Subcutaneous abdominal adipose tissue (tissue), 5 donors: ENCODE measurements around the gene PTPRR.
A peak's percentile ranks its signal among the peaks of the same experiment; 100 is the strongest.

Source experiments
- H3K27ac ChIP-seq: one replicate; pipeline ENCODE4 v1.7.0; 2013; ENCODE audit warnings: low read depth, mild to moderate bottlenecking, inconsistent platforms, low read length, moderate library complexity
- H3K27me3 ChIP-seq, 5 donors: one replicate each; pipeline ENCODE4 v1.7.0; 2013; ENCODE audit warnings: low read length in 5 of 5, inconsistent platforms in 1 of 5; ENCODE audit not compliant: control insufficient read depth in 5 of 5, insufficient read depth in 4 of 5
- H3K36me3 ChIP-seq, 5 donors: one replicate each; pipeline ENCODE4 v1.7.0; 2013; ENCODE audit warnings: low read length in 5 of 5; ENCODE audit not compliant: control insufficient read depth in 5 of 5, insufficient read depth in 5 of 5
- H3K4me1 ChIP-seq, 5 donors: one replicate each; pipeline ENCODE4 v1.7.0; 2013; ENCODE audit warnings: low read length in 5 of 5, mild to moderate bottlenecking in 3 of 5, moderate library complexity in 1 of 5; ENCODE audit not compliant: control insufficient read depth in 5 of 5, insufficient read depth in 5 of 5
- H3K4me3 ChIP-seq, 5 donors: one replicate each; pipeline ENCODE4 v1.7.0; 2013; ENCODE audit warnings: low read length in 5 of 5, low read depth in 1 of 5
- H3K9ac ChIP-seq, 5 donors: one replicate each; pipeline ENCODE4 v1.7.0; 2013; ENCODE audit warnings: low read length in 5 of 5, mild to moderate bottlenecking in 4 of 5, moderate library complexity in 3 of 5
- H3K9me3 ChIP-seq, 5 donors: one replicate each; pipeline ENCODE4 v1.7.0; 2013; ENCODE audit warnings: low read length in 5 of 5; ENCODE audit not compliant: control insufficient read depth in 5 of 5
- donor health status: healthy.
- donor health status: healthy.
- donor health status: healthy.
- donor health status: healthy.
- donor health status: healthy.

The PTPRR gene

GRCh38 chr12:70635755-70636154 lies 284.8 kb downstream of the PTPRR start:
- Histone ChIP-seq H3K27me3 (no peaks in the 10 kb centered on the region), H3K4me3 (peak overlapping the region in 4 of 5 donors; percentile 31 to 76 (median 48)), H3K4me1 (no peaks in the 10 kb centered on the region), H3K27ac (no peak overlapping the region), H3K9ac (no peak overlapping the region), H3K9me3 (no peaks in the 10 kb centered on the region), H3K36me3 (no peaks in the 10 kb centered on the region)

GRCh38 chr12:70628701-70629480 lies 291.6 kb downstream of the PTPRR start:
- Histone ChIP-seq H3K4me3 (no peak overlapping the region), H3K4me1 (peaks cover 0 to 4% (median 0%) of the 10 kb centered on the region in 5 donors), H3K27ac (no peak overlapping the region), H3K27me3 (no peaks in the 10 kb centered on the region), H3K9ac (no peak overlapping the region), H3K9me3 (no peaks in the 10 kb centered on the region), H3K36me3 (no peaks in the 10 kb centered on the region)

GRCh38 chr12:70627677-70628076 lies 292.9 kb downstream of the PTPRR start:
- no peaks in the 10 kb centered on the region for H3K9me3 ChIP-seq
- no peaks in the 10 kb centered on the region for H3K36me3 ChIP-seq
- H3K4me1 ChIP-seq: peaks cover 0 to 4% (median 0%) of the 10 kb centered on the region in 5 donors
- H3K27ac ChIP-seq: peak overlapping the region; percentile 42
- H3K27me3 ChIP-seq: no peaks in the 10 kb centered on the region
- peak overlapping the region in 2 of 5 donors; percentile 43 to 47 for H3K4me3 ChIP-seq
- H3K9ac ChIP-seq: peak overlapping the region in 1 of 5 donors; percentile 26

DNA sequence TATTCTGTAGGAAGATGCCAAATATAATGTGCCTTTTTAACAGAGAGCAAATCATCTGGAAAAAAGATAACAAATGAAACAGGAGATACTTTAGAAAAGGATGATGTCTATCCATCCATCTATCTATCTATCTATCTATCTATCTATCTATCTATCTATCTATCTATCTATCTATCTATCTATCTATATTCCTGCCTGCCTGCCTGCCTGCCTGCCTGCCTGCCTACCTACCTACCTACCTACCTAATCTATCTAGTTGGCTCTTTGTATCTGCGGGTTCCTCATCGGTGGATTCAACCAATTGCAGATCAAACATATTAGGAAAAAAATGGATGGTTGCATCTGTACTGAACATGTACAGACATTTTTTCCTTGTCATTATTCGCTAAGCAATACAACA lies 294.4 kb downstream of the PTPRR start:
- Histone ChIP-seq H3K27ac (no peak overlapping the region), H3K36me3 (peaks cover 0 to 8% (median 0%) of the 10 kb centered on the region in 5 donors), H3K9ac (no peak overlapping the region), H3K4me1 (peaks cover 0 to 4% (median 0%) of the 10 kb centered on the region in 5 donors), H3K9me3 (no peaks in the 10 kb centered on the region), H3K27me3 (peaks cover 0 to 2% (median 0%) of the 10 kb centered on the region in 5 donors), H3K4me3 (no peak overlapping the region)

- H3K4me3 ChIP-seq: no peak overlapping the region
- H3K36me3 ChIP-seq: peaks cover 0 to 11% (median 0%) of the 10 kb centered on the region in 5 donors
- H3K4me1 ChIP-seq: peaks cover 0 to 15% (median 0%) of the 10 kb centered on the region in 5 donors
- no peak overlapping the region for H3K27ac ChIP-seq
- no peaks in the 10 kb centered on the region for H3K9me3 ChIP-seq
- peaks cover 0 to 2% (median 0%) of the 10 kb centered on the region in 5 donors for H3K27me3 ChIP-seq
- H3K9ac ChIP-seq: no peak overlapping the region
Measured at GRCh38 chr12:70619471-70620152, 300.9 kb downstream of the PTPRR start.

DNA sequence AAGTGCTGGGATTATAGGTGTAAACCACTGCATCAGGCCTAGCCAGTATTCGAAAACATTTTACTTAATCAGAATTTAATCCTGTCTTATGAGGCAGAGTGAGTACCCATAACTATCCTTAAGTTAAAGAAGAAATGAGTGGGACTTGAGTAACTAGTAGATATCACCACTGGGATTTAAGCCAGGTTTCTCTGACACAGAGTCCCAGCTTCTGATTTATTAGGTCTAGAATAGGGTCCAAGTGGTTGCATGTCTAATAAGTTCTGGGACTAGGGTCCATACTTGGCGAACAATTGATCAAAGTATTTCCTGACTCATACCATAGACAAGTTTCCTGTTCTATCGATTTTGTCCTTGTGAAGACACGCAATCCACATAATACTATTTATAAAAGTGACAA lies 302.2 kb downstream of the PTPRR start:
- Histone ChIP-seq H3K4me3 (no peak overlapping the region), H3K27ac (no peak overlapping the region), H3K9ac (no peak overlapping the region), H3K9me3 (no peaks in the 10 kb centered on the region), H3K27me3 (peaks cover 0 to 2% (median 0%) of the 10 kb centered on the region in 5 donors), H3K4me1 (peaks cover 0 to 18% (median 0%) of the 10 kb centered on the region in 5 donors), H3K36me3 (peaks cover 0 to 11% (median 0%) of the 10 kb centered on the region in 5 donors)

DNA sequence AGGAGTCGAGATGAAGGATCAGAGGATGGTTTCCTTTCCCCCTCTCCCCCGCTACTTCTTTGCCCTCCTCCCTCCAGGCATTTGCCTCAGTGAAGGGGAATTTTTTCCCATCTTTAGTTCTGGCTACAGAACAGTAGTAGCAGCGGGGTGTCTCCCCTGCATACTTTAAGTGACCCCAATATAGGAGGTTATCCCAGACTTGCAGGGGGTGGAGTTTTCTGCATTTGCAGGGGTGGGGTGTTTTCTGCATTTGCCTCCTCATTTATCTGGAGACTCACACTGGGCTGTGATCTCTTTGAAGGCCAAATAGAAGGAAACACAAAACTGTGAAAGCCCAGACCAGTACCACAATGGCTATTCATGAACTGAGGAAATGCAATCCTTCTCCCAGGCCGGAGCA lies 303.1 kb downstream of the PTPRR start:
- H3K9ac ChIP-seq: no peak overlapping the region
- no peaks in the 10 kb centered on the region for H3K9me3 ChIP-seq
- no peak overlapping the region for H3K4me3 ChIP-seq
- H3K27ac ChIP-seq: no peak overlapping the region
- H3K27me3 ChIP-seq: peaks cover 0 to 2% (median 0%) of the 10 kb centered on the region in 5 donors
- peaks cover 0 to 11% (median 0%) of the 10 kb centered on the region in 5 donors for H3K36me3 ChIP-seq
- H3K4me1 ChIP-seq: peaks cover 0 to 26% (median 0%) of the 10 kb centered on the region in 5 donors

DNA sequence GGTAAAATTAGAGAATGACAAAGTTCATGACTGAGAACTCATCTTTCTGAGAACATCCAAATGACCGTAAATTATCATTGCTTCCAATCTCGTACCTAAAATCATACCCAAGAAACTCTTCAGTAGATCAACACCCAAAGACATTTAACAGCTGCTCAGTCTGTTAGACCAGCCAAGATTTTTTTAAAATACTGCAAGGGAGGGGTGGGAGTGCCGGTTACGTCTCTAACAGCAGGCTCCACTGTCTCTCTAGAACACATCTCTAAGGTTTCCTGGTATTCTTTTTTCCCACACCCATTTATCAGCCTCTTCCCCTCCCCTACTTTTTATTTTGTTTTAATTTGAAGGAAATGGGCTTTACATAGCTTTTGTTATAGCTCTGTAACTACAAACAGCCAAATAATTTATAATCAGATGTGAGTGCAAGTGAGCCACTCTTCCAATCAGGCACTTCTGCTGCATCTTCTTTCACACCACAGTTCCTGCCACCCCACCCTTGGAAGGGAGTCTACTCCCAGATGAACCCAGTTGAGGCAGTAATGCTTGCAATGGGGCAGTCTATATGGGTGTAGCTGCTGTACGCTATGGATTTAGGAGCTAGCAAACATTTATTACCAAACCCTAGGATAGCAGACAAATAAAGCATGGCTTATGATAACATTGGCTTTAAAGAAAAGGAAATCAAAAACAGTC lies 305.2 kb downstream of the PTPRR start:
- Histone ChIP-seq H3K27me3 (no peaks in the 10 kb centered on the region), H3K27ac (no peak overlapping the region), H3K9ac (no peak overlapping the region), H3K4me3 (no peak overlapping the region), H3K4me1 (peaks cover 0 to 37% (median 0%) of the 10 kb centered on the region in 5 donors), H3K9me3 (no peaks in the 10 kb centered on the region), H3K36me3 (no peaks in the 10 kb centered on the region)

GRCh38 chr12:70609739-70610491 lies 310.6 kb downstream of the PTPRR start:
- H3K27me3 ChIP-seq: peaks cover 5 to 10% (median 6%) of the 10 kb centered on the region in 5 donors
- H3K27ac ChIP-seq: peak overlapping the region; percentile 42
- H3K9ac ChIP-seq: peak overlapping the region in 3 of 5 donors; percentile 56 to 81 (median 57)
- peak overlapping the region; percentile 66 to 84 (median 68) for H3K4me3 ChIP-seq
- H3K36me3 ChIP-seq: no peaks in the 10 kb centered on the region
- peaks cover 0 to 38% (median 9%) of the 10 kb centered on the region in 5 donors for H3K4me1 ChIP-seq
- H3K9me3 ChIP-seq: no peaks in the 10 kb centered on the region
